GM19099 (cell line): Measurements from ENCODE around the gene CCDC13.

Experiments used
- POLR2A ChIP-seq: IDR thresholded peaks from 3 replicates; pipeline ENCODE4 v1.6.1; 2011; ENCODE audit warnings: low read depth; ENCODE audit not compliant: insufficient read length; ENCODE audit errors: extremely low read depth

CCDC13 gene

DNA sequence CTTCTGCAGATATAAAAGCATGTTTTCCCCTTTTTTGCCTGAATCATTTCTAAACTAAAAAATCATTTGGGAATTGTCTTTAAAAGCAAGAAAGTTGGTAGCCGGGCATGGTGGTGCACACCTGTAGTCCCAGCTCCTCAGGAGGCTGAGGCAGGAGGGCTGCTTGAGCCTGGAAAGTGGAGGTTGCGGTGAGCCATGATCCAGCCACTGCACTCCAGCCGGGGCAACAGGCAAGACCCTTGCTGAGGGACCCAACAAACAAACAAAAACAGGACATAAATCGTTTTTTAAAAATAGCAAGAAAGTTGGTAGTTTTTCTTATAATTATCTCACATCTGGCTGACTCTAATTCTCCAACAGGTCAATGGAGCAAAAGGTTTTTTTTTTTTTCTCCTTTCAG lies 28.7 kb upstream of the CCDC13 start:
- no peak for TF ChIP-seq POLR2A

DNA sequence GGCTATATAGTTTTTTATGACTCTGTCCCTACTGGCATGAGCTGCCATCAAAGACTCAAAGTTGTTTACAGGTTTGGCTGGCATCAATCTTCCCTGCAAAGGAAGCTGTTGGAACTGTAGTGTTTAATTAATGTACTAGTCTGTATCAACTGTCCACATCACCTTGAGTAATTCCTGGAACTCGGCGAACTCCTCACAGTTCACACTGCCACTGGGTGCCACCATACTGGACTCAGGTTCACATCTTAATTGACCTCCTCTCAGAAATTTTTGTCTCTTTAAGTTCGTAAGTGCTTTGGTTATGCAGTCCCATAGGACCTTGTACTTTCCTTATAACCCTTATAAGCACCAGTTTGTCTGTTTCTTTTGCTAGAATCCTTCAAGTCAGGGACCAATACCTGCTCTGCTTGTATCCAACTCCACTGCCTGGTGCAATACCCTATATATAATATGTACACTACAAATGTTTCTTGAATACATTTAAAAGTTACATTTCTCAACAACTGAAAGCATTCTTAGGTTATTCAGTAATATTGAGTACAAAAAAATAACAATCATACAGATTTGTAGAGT lies 28.1 kb upstream of the CCDC13 start:
- TF ChIP-seq POLR2A = no peak

DNA sequence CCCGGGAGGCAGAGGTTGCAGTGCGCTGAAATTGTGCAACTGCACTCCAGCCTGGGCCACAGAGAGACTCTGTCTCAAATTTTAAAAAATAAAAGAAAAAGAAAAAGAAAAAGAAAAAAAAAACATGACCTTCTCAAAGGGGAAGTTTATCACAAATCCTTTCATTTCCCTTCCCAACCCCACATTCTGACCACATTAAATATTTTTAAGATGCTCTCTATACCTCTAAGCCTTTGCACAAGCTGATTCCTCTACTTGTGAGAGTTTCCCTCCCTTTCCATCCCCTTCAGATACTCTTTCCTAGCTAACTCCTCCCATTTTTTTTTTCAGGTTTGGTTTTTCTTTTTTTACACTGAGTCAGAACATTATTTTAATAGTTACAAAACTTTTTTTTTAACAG lies 27.2 kb upstream of the CCDC13 start:
- TF ChIP-seq POLR2A = no peak

DNA sequence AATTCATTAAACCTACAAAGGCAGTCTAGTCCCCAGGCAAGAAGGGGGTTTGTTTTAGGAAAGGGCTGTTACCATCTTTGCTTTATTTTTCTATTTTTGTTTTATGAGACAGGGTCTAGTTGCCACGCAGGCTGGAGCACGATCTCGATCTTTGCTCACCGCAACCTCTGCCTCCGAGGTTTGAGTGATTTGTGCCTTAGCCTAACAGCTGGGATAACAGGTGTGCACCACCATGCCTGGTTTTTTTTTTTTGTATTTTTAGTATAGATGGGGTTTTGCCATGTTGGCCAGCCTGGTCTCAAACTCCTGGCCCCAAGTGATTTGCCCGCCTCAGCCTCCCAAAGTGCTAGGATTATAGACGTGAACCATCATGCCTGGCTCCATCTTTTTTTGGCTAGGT lies 26.3 kb upstream of the CCDC13 start:
- TF ChIP-seq POLR2A = no peak

DNA sequence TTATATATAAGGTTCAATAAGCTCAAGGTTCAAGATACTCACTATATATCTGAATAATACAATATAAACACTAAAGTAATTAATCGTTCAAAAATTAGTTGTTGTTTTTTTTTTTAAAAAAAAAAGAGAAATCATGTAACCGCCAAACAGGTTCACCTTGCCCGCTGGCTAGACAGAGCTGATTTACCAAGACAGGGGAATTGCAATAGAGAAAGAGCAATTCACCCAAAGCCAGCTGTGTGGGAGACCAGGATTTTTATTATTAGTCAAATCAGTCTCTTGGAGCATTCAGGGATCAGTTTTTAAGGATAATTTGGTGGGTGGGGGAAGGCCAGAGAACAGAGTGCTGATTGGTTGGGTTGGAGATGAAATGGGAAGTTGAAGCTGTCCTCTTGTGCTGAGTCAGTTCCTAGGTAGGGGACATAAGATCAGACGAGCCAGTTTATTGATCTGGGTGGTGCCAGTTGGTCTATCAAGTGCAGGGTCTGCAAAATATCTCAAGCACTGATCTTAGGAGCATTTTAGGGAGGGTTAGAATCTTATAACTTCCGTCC lies 23.4 kb upstream of the CCDC13 start:
- TF ChIP-seq POLR2A = no peak

DNA sequence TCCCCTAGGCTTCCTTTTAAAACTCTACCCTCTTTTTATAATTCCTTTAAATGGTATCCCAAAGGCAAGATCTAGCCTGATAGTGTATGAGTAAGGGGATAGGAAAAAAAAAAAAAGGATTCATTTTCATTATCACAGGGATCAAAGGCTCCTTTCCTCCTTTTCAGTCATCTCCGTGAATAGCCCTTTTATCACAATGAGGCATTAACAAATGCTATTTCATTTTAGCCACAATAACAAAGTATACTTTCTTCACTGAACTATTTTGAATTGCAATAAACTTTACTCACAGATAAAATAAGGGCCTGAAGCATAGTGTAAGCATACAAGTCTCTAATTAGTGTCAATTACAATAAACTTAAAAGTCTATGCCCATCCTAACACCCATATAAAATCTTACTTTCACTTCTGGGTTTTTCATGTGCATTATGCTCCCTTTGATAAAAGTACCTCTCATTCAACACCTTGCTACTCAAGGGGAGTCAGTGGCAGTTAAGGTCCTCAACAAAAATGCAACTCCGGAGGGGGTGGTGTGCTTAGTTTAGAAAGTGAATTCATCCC lies 22.6 kb upstream of the CCDC13 start:
- TF ChIP-seq POLR2A = no peak

DNA sequence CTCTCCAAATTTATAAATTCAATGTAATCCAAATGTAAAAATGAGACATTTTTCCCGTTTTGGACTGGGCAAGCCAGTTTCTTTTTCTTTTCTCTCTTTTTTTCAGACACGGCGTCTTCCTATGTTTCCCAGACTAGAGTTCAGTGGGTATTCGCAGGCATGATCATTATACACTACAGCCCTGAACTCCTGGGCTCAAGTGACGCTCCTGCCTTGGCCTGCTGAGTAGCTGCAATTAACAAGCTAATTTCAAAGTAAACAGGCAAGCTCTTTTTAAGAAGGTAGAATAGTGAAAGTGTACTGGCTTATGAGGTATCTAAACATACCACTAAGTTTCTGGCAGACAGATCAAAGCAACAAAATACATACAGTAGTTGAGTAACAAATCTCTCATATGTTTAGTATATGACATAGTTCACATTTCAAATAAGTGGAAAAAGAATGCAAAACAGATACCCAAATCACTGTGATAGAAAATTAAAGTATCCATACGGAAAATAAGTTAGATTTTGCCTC lies 17.7 kb upstream of the CCDC13 start:
- TF ChIP-seq POLR2A = no peak

DNA sequence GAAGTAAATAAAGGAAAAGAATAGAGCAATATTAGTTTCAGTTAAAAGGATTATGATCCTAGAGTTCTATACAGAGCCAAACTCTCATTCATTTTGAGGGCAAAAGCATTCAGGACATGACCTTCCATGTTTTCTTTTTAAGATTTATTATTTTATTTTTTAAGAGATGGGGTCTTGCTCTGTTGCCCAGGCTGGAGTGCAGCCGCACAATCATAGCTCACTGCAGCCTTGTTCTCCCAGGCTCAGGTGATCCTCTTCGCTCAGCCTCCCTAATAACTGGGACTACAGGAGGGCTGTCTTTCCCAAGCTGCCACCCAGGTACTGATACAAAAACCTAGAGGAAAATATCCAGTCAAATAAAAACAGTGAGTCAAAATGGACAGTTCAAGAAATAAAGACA lies 13.6 kb upstream of the CCDC13 start:
- no peak for TF ChIP-seq POLR2A

DNA sequence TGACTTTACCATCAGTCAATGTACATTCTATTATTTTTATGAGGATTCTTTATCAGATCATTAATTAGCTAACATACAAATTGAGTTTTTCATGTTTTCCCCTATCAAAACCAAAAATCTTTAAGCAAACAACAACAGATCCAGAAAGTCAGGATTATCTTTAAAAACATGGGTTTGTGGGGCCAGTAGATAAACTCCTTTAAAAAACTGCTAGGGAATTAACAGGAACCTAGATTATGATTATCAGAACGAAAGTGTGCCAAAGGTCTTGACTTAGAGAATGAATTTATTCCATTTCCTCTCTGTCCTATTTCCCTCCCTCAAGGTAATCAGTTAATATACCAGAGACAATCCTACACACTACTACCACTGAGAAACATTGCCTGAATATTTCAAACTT lies 13.2 kb upstream of the CCDC13 start:
- no peak for TF ChIP-seq POLR2A

DNA sequence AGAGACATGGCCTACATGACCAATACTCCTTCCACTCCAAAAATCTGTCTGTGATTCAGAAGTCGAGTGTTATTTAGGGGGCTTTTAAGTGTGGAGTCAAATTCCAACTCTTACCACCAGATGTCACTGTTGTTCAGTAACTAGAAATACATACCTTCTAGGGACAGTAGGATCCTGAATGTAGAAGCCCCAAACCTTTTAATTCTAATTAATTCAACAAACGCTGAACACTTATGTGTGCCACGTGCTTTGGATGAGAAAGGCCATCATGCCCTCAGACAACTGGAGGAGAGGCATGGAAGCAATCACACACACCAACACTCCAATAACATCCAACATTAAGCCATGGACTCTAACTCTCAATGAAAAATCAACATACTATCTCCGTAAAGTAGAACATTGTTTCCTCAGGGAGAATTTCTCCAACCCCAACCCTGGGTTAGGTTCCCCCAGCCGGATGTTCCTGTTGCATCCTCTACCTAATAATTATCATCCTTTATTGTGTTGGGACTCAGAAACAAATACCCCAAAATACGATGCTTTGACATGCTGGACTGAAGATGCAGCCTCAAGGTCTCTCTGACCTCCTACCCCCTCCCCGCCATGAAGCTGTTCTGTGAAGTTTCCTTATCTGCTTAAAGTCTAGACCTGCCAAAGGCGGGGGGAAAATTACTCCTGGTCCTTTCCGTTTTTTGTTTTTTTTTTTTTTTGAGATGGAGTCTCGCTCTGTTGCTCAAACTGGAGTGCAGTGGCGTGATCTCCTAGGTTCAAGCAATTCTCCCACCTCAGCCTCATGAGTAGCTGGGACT lies 8.0 kb upstream of the CCDC13 start:
- TF ChIP-seq POLR2A = no peak

DNA sequence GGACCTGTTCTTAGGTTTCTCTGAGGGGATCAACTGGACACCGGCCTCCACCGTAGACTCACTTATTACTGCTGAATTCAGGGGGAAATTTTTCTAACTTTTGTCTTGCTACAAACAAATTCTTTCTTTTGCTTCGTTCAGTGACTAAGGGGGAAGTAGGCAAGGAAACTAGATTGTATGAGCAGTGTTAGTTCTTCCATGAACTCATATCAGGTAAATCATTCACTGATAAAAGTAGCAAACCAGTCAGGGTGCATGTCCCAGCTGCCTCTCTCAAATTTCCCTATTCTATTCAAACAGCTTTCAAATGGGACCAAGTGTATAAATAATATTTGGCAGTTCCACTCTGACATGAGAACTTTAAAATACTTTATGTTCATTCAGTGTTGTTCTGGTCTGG lies 7.3 kb upstream of the CCDC13 start:
- TF ChIP-seq POLR2A = no peak

DNA sequence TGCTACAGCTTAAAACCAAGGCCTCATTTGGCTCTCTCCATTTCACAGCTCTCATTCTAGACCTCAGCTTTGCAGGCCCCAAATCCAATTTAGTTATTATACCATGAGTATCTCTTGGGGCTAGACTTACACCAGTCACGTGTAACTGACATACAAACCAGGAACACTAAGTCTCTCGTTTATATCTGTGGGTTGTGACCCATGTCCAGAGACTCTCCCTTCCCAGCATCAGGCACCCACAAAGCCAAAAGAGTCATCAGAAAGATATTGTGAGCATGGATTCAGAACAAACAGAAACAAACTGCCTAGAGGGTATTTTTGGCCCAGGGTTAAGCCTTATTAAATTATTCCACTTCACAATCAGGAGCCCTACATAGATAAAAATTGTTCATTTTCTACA lies 5.6 kb upstream of the CCDC13 start:
- no peak for TF ChIP-seq POLR2A

DNA sequence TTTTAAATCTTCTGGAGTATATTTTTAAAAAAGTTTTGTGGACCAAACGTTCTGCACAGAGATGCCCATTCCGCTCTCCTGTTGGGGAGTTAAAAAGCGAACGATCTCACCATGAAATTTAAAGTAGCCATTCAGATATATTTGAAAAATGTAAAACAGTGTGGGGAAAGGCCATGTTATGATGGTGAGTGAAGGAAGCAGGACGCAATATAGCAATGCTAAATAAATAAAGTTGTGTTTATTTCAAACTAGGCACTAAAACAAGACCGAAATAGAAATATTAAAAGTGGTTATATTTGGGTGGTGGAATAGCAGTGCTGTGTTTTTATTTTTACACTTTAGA lies 327 bp upstream of the CCDC13 start:
- no peak for TF ChIP-seq POLR2A

DNA sequence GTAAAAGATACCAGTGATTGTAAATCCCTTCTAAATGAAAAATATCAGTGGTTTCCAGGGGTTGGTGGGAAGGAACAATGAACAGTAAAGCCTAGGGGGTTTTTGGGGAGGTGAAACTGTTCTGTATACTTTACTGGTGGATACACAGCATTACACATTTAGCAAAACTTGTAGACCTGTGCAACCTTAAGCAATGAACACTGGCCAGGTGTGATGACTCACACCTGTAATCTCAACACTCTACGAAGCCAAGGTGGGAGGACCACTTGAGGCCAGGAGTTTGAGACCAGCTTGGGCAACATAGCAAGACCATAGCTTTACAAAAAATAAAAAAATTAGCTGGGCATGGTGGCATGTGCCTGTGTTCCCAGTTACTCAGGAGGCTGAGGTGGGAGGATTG lies 1.8 kb downstream of the CCDC13 start:
- no peak for TF ChIP-seq POLR2A

DNA sequence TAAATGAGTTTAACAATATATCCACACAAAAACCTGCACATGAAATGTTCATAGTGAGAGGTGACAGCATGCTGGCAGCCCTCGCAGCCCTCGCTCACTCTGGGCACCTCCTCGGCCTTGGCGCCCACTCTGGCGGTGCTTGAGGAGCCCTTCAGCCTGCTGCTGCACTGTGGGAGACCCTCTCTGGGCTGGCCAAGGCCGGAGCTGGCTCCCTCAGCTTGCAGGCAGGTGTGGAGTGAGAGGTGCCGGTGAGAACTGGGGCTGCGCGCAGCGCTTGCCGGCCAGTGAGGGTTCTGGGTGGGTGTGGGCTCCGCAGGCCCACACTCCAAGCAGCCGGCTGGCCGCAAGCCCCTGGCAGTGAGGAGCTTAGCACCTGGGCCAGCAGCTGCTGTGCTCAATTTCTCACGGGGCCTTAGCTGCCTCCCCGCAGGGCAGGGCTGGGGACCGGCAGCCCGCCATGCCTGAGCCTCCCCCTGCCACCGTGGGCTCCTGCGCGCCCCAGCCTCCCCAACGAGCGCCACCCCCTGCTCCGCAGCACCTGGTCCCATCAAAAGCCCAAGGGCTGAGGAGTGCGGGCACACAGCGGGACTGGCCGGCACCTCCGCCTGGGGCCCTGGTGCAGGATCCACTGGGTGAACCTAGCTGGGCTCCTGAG lies 3.4 kb downstream of the CCDC13 start:
- no peak for TF ChIP-seq POLR2A
